Hepatocyte (in vitro differentiated cells): ENCODE data around the gene FEM1C. TPM values are rescaled to one million over a fixed set of nuclear protein-coding genes. Genes with fewer than 3 reads are reported as not detected.

ENCODE experiments used
- DNase-seq: peaks from one replicate; pipeline ENCODE4 v3.0.0-alpha.2; 2016; ENCODE audit warnings: low spot score
- H2AFZ ChIP-seq: fragments of 200-600 bp; sonication (generic); 2 replicates; pipeline ENCODE4 v1.6.0; 2016; ENCODE audit warnings: antibody characterized with exemption, mild to moderate bottlenecking
- H3K27ac ChIP-seq: fragments of 200-600 bp; sonication (generic); 2 replicates; pipeline ENCODE4 v1.5.1; 2016; ENCODE audit warnings: mild to moderate bottlenecking
- H3K27me3 ChIP-seq: fragments of 200-600 bp; sonication (generic); 2 replicates; pipeline ENCODE4 v1.6.1; 2016
- H3K36me3 ChIP-seq: fragments of 200-600 bp; sonication (generic); replicated peaks from 2 replicates; pipeline ENCODE4 v1.5.1; 2016; ENCODE audit warnings: low read depth; ENCODE audit not compliant: insufficient read depth
- H3K4me1 ChIP-seq: fragments of 200-600 bp; sonication (generic); 2 replicates; pipeline ENCODE4 v1.5.1; 2016; ENCODE audit warnings: mild to moderate bottlenecking, moderate library complexity; ENCODE audit not compliant: insufficient read depth
- H3K4me2 ChIP-seq: fragments of 200-600 bp; sonication (generic); 2 replicates; pipeline ENCODE4 v1.6.0; 2016
- H3K4me3 ChIP-seq: fragments of 200-600 bp; sonication (generic); 2 replicates; pipeline ENCODE4 v1.5.1; 2016; ENCODE audit warnings: mild to moderate bottlenecking
- H3K79me2 ChIP-seq: fragments of 200-600 bp; sonication (generic); 2 replicates; pipeline ENCODE4 v1.6.0; 2017; ENCODE audit warnings: mild to moderate bottlenecking
- H3K9me2 ChIP-seq: fragments of 200-600 bp; sonication (generic); replicated peaks from 2 replicates; pipeline ENCODE4 v1.6.0; 2017; ENCODE audit warnings: mild to moderate bottlenecking; ENCODE audit not compliant: insufficient read depth
- H3K9me3 ChIP-seq: fragments of 200-600 bp; sonication (generic); 2 replicates; pipeline ENCODE4 v1.5.1; 2016; ENCODE audit warnings: low read depth, mild to moderate bottlenecking
- H4K20me1 ChIP-seq: fragments of 200-600 bp; sonication (generic); 2 replicates; pipeline ENCODE4 v1.6.0; 2016; ENCODE audit warnings: mild to moderate bottlenecking; ENCODE audit not compliant: insufficient read depth, poor library complexity, severe bottlenecking
- EZH2 ChIP-seq: fragments of 200-600 bp; sonication (generic); IDR thresholded peaks from 2 replicates; pipeline ENCODE4 v1.6.1; 2016; ENCODE audit warnings: antibody characterized with exemption, mild to moderate bottlenecking, borderline replicate concordance
- EZH2phosphoT487 ChIP-seq: fragments of 200-600 bp; sonication (generic); IDR thresholded peaks from one replicate; pipeline ENCODE4 v1.6.1; 2018; ENCODE audit warnings: antibody characterized with exemption, mild to moderate bottlenecking, low read depth, moderate library complexity; ENCODE audit not compliant: unreplicated experiment, severe bottlenecking
- WGBS: methylation state at CpG from one replicate; pipeline ENCODE4 v1.1.6; 2016; ENCODE audit warnings: low lambda C conversion rate; ENCODE audit errors: missing lambda C conversion rate; 5-methylcytosine and 5-hydroxymethylcytosine counted together
- polyA plus RNA-seq: library from polyadenylated mRNA; unstranded; fragments of >200 nt; fragmentation: Nextera tagmentation; extraction: Ambion mirVana; gene quantifications from 2 replicates; pipeline ENCODE4 v1.2.1, GENCODE V29; 2016
- total RNA-seq: library from RNA; depleted of rRNA; stranded (reverse); fragments of >200 nt; gene quantifications from 2 replicates; pipeline ENCODE4 v1.2.3, GENCODE V29; 2014
- TF ChIP-seq, protein P1 (sequence below): fragments of 200-600 bp; sonication (generic); IDR thresholded peaks from 2 replicates; pipeline ENCODE4 v1.5.1; 2016; ENCODE audit warnings: antibody characterized with exemption, mild to moderate bottlenecking; ENCODE audit not compliant: poor library complexity

Gene FEM1C
- total and polyA plus RNA-seq, 2 experiments from 2014 or later: 10.7 to 27.0 TPM

DNA sequence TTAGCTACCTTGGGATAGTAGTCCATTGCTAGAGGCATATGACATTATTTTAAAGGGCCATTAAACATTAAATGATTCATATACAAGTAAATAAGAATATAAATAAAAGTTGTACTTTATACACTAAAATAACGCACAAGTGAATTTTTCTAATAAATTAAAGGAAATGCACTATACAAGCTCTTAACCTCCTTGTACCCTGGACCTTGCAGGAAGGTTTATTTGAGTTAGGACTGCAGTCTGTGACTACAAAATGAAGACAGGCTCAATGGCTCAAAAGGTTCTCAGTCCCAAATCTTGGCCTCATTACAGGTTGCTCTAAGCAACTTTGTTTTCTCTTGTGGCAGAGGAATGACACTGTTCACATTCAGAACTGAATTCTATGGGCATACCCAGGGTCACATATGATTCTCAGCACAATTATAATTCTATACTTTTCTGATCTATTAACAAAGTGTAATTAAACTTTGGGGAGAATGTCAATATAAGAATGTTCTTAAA, 34.4 kb downstream of the FEM1C start:
- H2AFZ ChIP-seq: no peak overlapping the region
- 56% methylated on average over 1 of the region's 1 CpG for WGBS
- no peaks in the 10 kb centered on the region for H3K27me3 ChIP-seq
- H3K4me3 ChIP-seq: no peak overlapping the region
- no peak for DNase-seq
- no peak overlapping the region for H3K4me2 ChIP-seq
- no peaks in the 10 kb centered on the region for H3K36me3 ChIP-seq
- H4K20me1 ChIP-seq: no peaks in the 10 kb centered on the region
- no peaks in the 10 kb centered on the region for H3K9me2 ChIP-seq
- TF ChIP-seq, protein P1, sequence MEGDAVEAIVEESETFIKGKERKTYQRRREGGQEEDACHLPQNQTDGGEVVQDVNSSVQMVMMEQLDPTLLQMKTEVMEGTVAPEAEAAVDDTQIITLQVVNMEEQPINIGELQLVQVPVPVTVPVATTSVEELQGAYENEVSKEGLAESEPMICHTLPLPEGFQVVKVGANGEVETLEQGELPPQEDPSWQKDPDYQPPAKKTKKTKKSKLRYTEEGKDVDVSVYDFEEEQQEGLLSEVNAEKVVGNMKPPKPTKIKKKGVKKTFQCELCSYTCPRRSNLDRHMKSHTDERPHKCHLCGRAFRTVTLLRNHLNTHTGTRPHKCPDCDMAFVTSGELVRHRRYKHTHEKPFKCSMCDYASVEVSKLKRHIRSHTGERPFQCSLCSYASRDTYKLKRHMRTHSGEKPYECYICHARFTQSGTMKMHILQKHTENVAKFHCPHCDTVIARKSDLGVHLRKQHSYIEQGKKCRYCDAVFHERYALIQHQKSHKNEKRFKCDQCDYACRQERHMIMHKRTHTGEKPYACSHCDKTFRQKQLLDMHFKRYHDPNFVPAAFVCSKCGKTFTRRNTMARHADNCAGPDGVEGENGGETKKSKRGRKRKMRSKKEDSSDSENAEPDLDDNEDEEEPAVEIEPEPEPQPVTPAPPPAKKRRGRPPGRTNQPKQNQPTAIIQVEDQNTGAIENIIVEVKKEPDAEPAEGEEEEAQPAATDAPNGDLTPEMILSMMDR: no peak
- TF ChIP-seq EZH2phosphoT487 (no peak), EZH2 (no peak)
- H3K79me2 ChIP-seq: no peaks in the 10 kb centered on the region
- H3K27ac ChIP-seq: no peak overlapping the region
- H3K9me3 ChIP-seq: no peaks in the 10 kb centered on the region
- H3K4me1 ChIP-seq: no peaks in the 10 kb centered on the region

DNA sequence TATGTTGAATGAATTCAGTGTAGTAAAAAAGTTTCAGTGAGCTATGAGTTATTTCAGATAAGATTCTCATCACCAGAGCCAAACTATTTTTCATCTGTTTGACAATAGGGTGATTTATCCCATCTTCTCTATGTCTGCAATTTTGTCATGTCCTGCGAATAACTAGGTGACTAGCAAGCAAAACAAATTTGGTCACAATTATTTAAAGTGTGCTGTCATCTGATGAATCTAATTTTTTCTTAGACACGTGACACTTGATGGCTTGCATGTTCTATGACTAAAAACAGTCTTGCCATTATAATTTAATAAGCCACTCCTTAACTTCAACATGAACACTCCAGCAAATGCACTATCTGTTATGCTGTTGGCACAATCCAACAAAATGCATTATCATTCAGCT, 35.0 kb downstream of the FEM1C start:
- no peak for TF ChIP-seq EZH2
- TF ChIP-seq EZH2phosphoT487: no peak
- TF ChIP-seq, protein P1: no peak
- no peaks in the 10 kb centered on the region for H3K27me3 ChIP-seq
- no peak overlapping the region for H3K4me2 ChIP-seq
- no peak overlapping the region for H3K27ac ChIP-seq
- no peaks in the 10 kb centered on the region for H4K20me1 ChIP-seq
- no peaks in the 10 kb centered on the region for H3K79me2 ChIP-seq
- WGBS: 95% methylated on average over 2 of the region's 2 CpGs
- H3K9me3 ChIP-seq: no peaks in the 10 kb centered on the region
- no peak overlapping the region for H3K4me3 ChIP-seq
- no peak for DNase-seq
- H2AFZ ChIP-seq: no peak overlapping the region
- H3K4me1 ChIP-seq: no peaks in the 10 kb centered on the region
- no peaks in the 10 kb centered on the region for H3K9me2 ChIP-seq
- no peaks in the 10 kb centered on the region for H3K36me3 ChIP-seq

DNA sequence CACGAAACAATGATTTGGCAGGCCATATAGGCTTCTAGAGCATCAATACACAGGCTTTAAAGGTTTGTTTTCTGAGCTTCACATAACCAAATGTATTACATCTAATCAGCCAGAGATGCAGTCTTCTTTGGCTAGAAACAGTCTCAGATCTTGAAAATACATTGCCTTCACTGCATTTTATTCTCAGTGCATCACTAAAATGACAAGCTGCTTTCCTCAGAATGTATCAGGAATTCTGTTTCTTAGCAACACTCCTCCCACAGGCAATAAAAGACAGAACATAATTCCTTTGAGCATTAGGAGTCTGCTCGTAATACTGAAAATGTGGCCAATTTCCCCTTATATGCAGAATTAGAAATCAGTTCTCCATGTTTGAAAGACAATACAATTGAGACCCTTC, 36.9 kb downstream of the FEM1C start:
- 65% methylated on average over 2 of the region's 2 CpGs for WGBS
- no peaks in the 10 kb centered on the region for H3K36me3 ChIP-seq
- H3K79me2 ChIP-seq: no peaks in the 10 kb centered on the region
- no peak overlapping the region for H3K27ac ChIP-seq
- no peaks in the 10 kb centered on the region for H4K20me1 ChIP-seq
- no peak overlapping the region for H3K4me2 ChIP-seq
- no peaks in the 10 kb centered on the region for H3K27me3 ChIP-seq
- H3K4me3 ChIP-seq: no peak overlapping the region
- no peaks in the 10 kb centered on the region for H3K4me1 ChIP-seq
- no peak overlapping the region for H2AFZ ChIP-seq
- H3K9me2 ChIP-seq: no peaks in the 10 kb centered on the region
- no peak for TF ChIP-seq EZH2phosphoT487
- TF ChIP-seq, protein P1: no peak
- H3K9me3 ChIP-seq: no peaks in the 10 kb centered on the region
- DNase-seq: no peak

DNA sequence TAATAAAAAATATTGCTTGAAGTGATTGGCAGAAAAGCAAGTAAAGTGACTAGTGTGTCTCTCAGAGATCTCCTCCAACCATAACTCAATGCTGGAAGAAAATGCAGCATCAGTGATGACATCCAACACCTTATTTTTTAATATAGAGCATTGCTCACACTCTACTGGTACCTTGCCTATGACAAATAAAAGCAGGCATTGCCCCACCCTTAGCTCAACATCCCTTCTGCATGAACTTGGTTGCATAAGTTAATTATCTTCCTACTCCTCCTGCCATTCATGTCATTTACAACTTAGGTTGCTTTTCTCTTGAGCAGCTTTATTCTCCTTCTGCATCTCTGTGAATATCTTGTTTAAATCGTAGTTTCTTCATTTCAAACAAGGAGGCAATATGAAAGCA, 41.2 kb downstream of the FEM1C start:
- no peak for DNase-seq
- no peaks in the 10 kb centered on the region for H4K20me1 ChIP-seq
- H3K36me3 ChIP-seq: no peaks in the 10 kb centered on the region
- H3K9me2 ChIP-seq: no peaks in the 10 kb centered on the region
- no peak overlapping the region for H3K27ac ChIP-seq
- no peaks in the 10 kb centered on the region for H3K79me2 ChIP-seq
- no peak overlapping the region for H2AFZ ChIP-seq
- no peak for TF ChIP-seq EZH2
- H3K27me3 ChIP-seq: no peaks in the 10 kb centered on the region
- no peak overlapping the region for H3K4me2 ChIP-seq
- no peaks in the 10 kb centered on the region for H3K9me3 ChIP-seq
- no peak overlapping the region for H3K4me3 ChIP-seq
- no peaks in the 10 kb centered on the region for H3K4me1 ChIP-seq
- WGBS: 85% methylated on average over 1 of the region's 1 CpG
